Osteocyte (in vitro differentiated cells): Measurements from ENCODE around the gene FAM53B. TPM values are rescaled to one million over a fixed set of nuclear protein-coding genes. Genes with fewer than 3 reads are reported as not detected.

Experiments used
- DNase-seq: peaks from one replicate; pipeline ENCODE4 v3.0.0; 2021; ENCODE audit warnings: mixed read lengths; ENCODE audit not compliant: unreplicated experiment; ENCODE audit errors: extremely low spot score
- H3K27ac Mint-ChIP-seq: one replicate; pipeline ENCODE4 v1.8.0; 2021; ENCODE audit warnings: mild to moderate bottlenecking, mixed read lengths; ENCODE audit not compliant: unreplicated experiment
- H3K27me3 Mint-ChIP-seq: one replicate; pipeline ENCODE4 v1.8.0; 2021; ENCODE audit warnings: mixed read lengths; ENCODE audit not compliant: unreplicated experiment
- H3K36me3 Mint-ChIP-seq: one replicate; pipeline ENCODE4 v1.8.0; 2021; ENCODE audit warnings: mixed read lengths; ENCODE audit not compliant: unreplicated experiment
- H3K4me1 Mint-ChIP-seq: one replicate; pipeline ENCODE4 v1.8.0; 2021; ENCODE audit warnings: mixed read lengths; ENCODE audit not compliant: unreplicated experiment
- H3K4me3 Mint-ChIP-seq: one replicate; pipeline ENCODE4 v1.8.0; 2021; ENCODE audit warnings: mild to moderate bottlenecking, moderate library complexity, mixed read lengths; ENCODE audit not compliant: unreplicated experiment
- H3K9me3 Mint-ChIP-seq: one replicate; pipeline ENCODE4 v1.8.0; 2021; ENCODE audit warnings: mixed read lengths; ENCODE audit not compliant: unreplicated experiment
- total RNA-seq: library from RNA; stranded (reverse); gene quantifications from 2 replicates; pipeline ENCODE4 v1.2.1, GENCODE V29; 2021
- TF ChIP-seq, protein P1 (sequence below): fragments of 200-600 bp; sonication (generic); IDR thresholded peaks from 2 replicates; pipeline ENCODE4 v1.5.0; 2021; ENCODE audit warnings: antibody characterized with exemption, mild to moderate bottlenecking, moderate library complexity

FAM53B gene
- total RNA-seq, 1 donor from 2014 or later = 14.7 TPM

DNA sequence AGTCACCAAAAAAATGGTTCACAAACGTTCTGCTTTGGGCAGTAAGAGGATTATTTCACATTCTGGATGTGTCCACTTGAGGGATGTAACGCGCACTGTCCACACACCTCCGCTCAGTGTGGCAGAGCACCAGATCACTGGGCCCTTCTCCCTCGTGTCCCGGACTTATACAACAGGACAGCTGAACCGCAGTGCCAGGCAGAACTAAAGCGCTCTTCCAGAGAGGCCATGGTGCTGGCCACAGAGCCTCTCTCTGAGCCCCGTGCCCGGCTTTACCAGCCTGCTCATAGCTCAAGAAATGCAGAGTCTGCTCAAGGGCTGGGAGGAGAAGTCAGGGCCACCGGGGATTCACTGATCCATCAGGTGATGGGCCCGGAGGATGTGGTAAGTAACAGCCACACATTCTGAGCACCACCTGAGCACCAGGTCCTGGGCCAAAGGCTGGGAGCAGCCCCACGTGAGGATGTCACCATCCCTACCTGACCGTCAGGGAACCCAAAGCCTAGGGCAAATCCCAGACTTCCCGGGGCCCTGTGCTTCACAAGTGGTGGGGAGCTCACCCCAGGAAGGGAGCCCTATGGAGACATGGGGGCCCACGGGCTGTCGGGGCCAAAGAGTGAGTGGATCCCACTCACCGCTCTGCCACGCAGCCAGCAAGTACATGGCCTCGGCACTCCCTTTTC lies 74.9 kb downstream of the FAM53B start:
- DNase-seq = no peak
- TF ChIP-seq, protein P1, sequence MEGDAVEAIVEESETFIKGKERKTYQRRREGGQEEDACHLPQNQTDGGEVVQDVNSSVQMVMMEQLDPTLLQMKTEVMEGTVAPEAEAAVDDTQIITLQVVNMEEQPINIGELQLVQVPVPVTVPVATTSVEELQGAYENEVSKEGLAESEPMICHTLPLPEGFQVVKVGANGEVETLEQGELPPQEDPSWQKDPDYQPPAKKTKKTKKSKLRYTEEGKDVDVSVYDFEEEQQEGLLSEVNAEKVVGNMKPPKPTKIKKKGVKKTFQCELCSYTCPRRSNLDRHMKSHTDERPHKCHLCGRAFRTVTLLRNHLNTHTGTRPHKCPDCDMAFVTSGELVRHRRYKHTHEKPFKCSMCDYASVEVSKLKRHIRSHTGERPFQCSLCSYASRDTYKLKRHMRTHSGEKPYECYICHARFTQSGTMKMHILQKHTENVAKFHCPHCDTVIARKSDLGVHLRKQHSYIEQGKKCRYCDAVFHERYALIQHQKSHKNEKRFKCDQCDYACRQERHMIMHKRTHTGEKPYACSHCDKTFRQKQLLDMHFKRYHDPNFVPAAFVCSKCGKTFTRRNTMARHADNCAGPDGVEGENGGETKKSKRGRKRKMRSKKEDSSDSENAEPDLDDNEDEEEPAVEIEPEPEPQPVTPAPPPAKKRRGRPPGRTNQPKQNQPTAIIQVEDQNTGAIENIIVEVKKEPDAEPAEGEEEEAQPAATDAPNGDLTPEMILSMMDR = no peak
- no peaks in the 10 kb centered on the region for H3K27me3 Mint-ChIP-seq
- peaks cover 20% of the 10 kb centered on the region for H3K4me1 Mint-ChIP-seq
- no peak overlapping the region for H3K4me3 Mint-ChIP-seq
- H3K36me3 Mint-ChIP-seq = peaks cover 1% of the 10 kb centered on the region
- no peaks in the 10 kb centered on the region for H3K9me3 Mint-ChIP-seq
- no peak overlapping the region for H3K27ac Mint-ChIP-seq

DNA sequence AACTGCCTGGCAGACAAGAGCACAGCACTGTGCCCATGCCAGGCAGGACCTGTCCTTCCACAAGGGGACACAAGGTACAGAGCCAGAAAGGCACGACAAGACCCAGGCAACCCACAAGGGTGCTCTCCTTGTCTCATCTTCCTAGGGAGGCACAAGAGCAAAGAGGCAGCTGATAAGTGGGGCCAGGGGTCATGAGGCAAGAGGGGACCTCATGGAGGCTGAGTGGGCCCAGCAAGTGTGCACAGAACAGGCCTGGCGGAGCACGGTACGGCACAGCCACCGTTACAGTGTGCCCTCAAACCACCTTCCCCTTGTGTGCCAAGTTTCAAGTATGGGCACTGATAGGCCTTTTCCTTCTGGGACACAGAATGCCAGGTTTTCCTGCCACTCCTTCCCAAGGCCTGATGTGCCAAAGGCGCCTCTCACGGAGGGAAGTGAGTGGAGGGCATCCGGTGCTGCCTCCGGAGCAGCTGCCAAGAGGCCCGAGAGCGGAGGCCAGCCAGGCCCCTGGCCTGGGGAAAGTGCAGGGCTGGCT lies 75.6 kb downstream of the FAM53B start:
- peaks cover 1% of the 10 kb centered on the region for H3K36me3 Mint-ChIP-seq
- no peaks in the 10 kb centered on the region for H3K27me3 Mint-ChIP-seq
- no peak overlapping the region for H3K27ac Mint-ChIP-seq
- H3K9me3 Mint-ChIP-seq = no peaks in the 10 kb centered on the region
- H3K4me1 Mint-ChIP-seq = peaks cover 20% of the 10 kb centered on the region
- TF ChIP-seq, protein P1 = no peak
- H3K4me3 Mint-ChIP-seq = no peak overlapping the region
- no peak for DNase-seq

DNA sequence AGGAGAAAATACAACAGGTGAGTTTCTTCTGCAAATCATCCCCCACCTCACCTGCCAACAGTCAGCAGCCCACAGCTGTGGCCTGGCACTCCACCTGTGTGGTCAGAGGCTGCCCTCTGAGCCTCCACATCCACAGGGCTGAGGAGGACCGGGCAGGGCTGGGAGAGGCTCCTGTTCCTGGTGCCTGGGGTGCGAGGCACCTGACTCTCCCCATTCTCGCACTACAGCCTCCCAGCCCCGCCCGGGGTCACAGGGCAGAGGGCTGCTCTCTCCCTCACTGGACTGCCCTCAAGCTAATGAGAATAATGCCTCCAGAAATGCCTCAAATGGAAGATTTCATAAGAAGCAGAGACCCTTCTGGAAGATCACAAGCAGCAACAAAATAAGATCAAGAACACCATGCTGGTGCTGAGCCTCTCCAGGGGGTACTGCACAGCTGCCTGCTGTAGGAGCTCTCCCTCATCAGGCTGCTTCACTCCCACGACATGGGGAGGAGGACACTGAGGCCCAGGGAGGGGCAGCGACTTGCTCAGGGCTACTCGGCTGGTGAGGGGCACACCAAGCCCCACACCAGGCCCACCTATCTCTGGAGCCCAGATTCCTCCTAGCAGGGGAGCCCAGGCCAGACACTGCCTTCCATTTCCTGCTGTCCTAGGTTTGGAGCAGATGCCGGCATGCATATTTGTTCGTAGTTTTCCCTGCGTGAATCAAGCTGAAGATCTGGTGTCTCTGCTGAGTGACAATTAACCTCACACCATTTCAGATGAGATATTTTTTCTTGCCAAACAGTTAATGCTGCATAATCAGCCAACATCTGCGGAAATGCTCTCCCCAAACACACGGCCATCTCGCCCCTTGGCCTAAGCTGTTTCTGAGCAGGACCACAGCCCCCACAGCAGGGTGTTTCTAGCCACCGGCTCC lies 76.5 kb downstream of the FAM53B start:
- peak overlapping the region; percentile 52 for H3K27ac Mint-ChIP-seq
- H3K36me3 Mint-ChIP-seq = peaks cover 1% of the 10 kb centered on the region
- peaks cover 20% of the 10 kb centered on the region for H3K4me1 Mint-ChIP-seq
- no peak for DNase-seq
- no peaks in the 10 kb centered on the region for H3K27me3 Mint-ChIP-seq
- TF ChIP-seq, protein P1 = no peak
- no peaks in the 10 kb centered on the region for H3K9me3 Mint-ChIP-seq
- H3K4me3 Mint-ChIP-seq = no peak overlapping the region

DNA sequence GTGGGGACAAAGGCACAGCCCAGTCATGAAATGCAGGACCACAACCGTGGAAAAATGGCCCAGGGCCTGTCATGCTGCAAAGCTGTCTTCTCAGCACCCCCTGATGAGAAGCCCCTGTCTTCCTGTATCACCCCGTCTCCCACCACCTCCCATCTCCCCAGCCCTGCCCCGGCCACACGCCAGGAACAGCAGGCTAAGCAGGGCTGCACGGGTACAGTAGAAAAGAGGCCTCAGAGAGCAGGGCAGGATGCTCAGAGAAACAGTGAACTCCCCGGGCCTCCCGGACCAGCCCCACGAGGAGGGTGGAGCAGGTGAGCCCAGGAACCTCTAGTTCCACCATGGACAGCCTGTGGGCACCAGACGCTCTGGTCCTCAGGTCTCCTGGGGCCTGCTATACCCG lies 77.7 kb downstream of the FAM53B start:
- Mint-ChIP-seq H3K27ac (no peak overlapping the region), H3K4me3 (no peak overlapping the region), H3K27me3 (no peaks in the 10 kb centered on the region)

More for the DNA sequence above, 77.7 kb downstream of the FAM53B start:
- DNase-seq = no peak
- Mint-ChIP-seq H3K36me3 (peaks cover 1% of the 10 kb centered on the region), H3K4me1 (peaks cover 17% of the 10 kb centered on the region), H3K9me3 (no peaks in the 10 kb centered on the region)
- TF ChIP-seq, protein P1 = no peak
